WTC11 (cell line): ENCODE results near the gene TNPO3. TPM values are rescaled to one million over a fixed set of nuclear protein-coding genes. Genes with fewer than 3 reads are reported as not detected.

Experiments used
- ATAC-seq: fragments of 200-7000 bp; cut with Tn5 transposase; 2 replicates; pipeline ENCODE4 v1.10.0; 2021; ENCODE audit warnings: mild to moderate bottlenecking, moderate library complexity
- CTCF ChIA-PET: fragments of 300-600 bp; sonication (Branson Sonifier 250); formaldehyde crosslinking; loops from one replicate; lab custom pipeline; 2021; ENCODE audit warnings: antibody characterized with exemption; lab: Charles Lee
- POLR2A ChIA-PET: fragments of 350-600 bp; sonication (Branson Sonifier 250); formaldehyde crosslinking; loops from one replicate; lab custom pipeline; 2021; ENCODE audit warnings: antibody characterized with exemption; lab: Charles Lee
- DNase-seq: peaks from one replicate; pipeline ENCODE4 v3.0.0; 2021; ENCODE audit warnings: low spot score
- H3K27ac Mint-ChIP-seq: 2 replicates; pipeline ENCODE4 v1.8.0; 2021; ENCODE audit warnings: mixed read lengths
- H3K27me3 Mint-ChIP-seq: 2 replicates; pipeline ENCODE4 v1.8.0; 2021; ENCODE audit warnings: low read depth, mild to moderate bottlenecking, moderate library complexity, mixed read lengths
- H3K36me3 Mint-ChIP-seq: 2 replicates; pipeline ENCODE4 v1.8.0; 2021; ENCODE audit warnings: mixed read lengths
- H3K4me1 Mint-ChIP-seq: 2 replicates; pipeline ENCODE4 v1.8.0; 2022; ENCODE audit warnings: mixed read lengths
- H3K4me3 Mint-ChIP-seq: 2 replicates; pipeline ENCODE4 v1.8.0; 2021; ENCODE audit warnings: mild to moderate bottlenecking, moderate library complexity, mixed read lengths
- H3K9me3 Mint-ChIP-seq: 2 replicates; pipeline ENCODE4 v1.8.0; 2021; ENCODE audit warnings: mixed read lengths
- EMX1 ChIP-seq: fragments of 250-450 bp; sonication (Bioruptor Pico); IDR thresholded peaks from 2 replicates; pipeline ENCODE4 v1.8.0; 2021; ENCODE audit warnings: mild to moderate bottlenecking
- GRHL2 ChIP-seq: fragments of 250-450 bp; sonication (Bioruptor Pico); IDR thresholded peaks from 2 replicates; pipeline ENCODE4 v1.8.0; 2022; ENCODE audit warnings: mild to moderate bottlenecking, moderate library complexity; ENCODE audit not compliant: insufficient replicate concordance, severe bottlenecking
- MYBL2 ChIP-seq: sonication (generic); formaldehyde crosslinking; IDR thresholded peaks from 2 replicates; pipeline ENCODE4 v1.8.1; 2023; ENCODE audit warnings: mild to moderate bottlenecking, moderate library complexity, missing genetic modification reagents
- NFYB ChIP-seq: sonication (generic); formaldehyde crosslinking; conservative IDR thresholded peaks from 2 replicates; pipeline ENCODE4 v1.8.0; 2022; ENCODE audit warnings: low read depth, missing genetic modification reagents
- SMAD4 ChIP-seq: sonication (generic); formaldehyde crosslinking; IDR thresholded peaks from 2 replicates; pipeline ENCODE4 v1.8.0; 2022; ENCODE audit warnings: mild to moderate bottlenecking, missing genetic modification reagents
- TEAD1 ChIP-seq: sonication (generic); formaldehyde crosslinking; IDR thresholded peaks from 2 replicates; pipeline ENCODE4 v1.8.0; 2022; ENCODE audit warnings: mild to moderate bottlenecking, missing genetic modification reagents
- ZNF317 ChIP-seq: sonication (generic); formaldehyde crosslinking; IDR thresholded peaks from 2 replicates; pipeline ENCODE4 v1.8.1; 2023; ENCODE audit warnings: low read depth, mild to moderate bottlenecking, moderate library complexity, missing genetic modification reagents, borderline replicate concordance
- ZNF416 ChIP-seq: fragments of 250-450 bp; sonication (Bioruptor Pico); IDR thresholded peaks from 2 replicates; pipeline ENCODE4 v1.9.0; 2021; ENCODE audit warnings: mild to moderate bottlenecking, inconsistent platforms
- total RNA-seq: library from RNA; stranded (reverse); gene quantifications from 3 replicates; pipeline ENCODE4 v1.2.3, GENCODE V29; 2021
- TF ChIP-seq, protein P1 (sequence below): fragments of 250-450 bp; sonication (Bioruptor Pico); IDR thresholded peaks from 2 replicates; pipeline ENCODE4 v1.9.0; 2021; ENCODE audit warnings: mild to moderate bottlenecking
- TF ChIP-seq, protein P2 (sequence below): sonication (generic); formaldehyde crosslinking; IDR thresholded peaks from 2 replicates; pipeline ENCODE4 v1.8.0; 2022; ENCODE audit warnings: missing genetic modification reagents
- TF ChIP-seq, protein P3 (sequence below): sonication (generic); formaldehyde crosslinking; IDR thresholded peaks from 2 replicates; pipeline ENCODE4 v1.8.1; 2022; ENCODE audit warnings: mild to moderate bottlenecking, missing genetic modification reagents, moderate library complexity, borderline replicate concordance
- TF ChIP-seq, protein P4 (sequence below): sonication (generic); formaldehyde crosslinking; IDR thresholded peaks from 2 replicates; pipeline ENCODE4 v1.8.0; 2022; ENCODE audit warnings: mild to moderate bottlenecking, missing genetic modification reagents
- TF ChIP-seq, protein P5 (sequence below): sonication (generic); formaldehyde crosslinking; IDR thresholded peaks from 2 replicates; pipeline ENCODE4 v1.8.1; 2023; ENCODE audit warnings: mild to moderate bottlenecking, missing genetic modification reagents, moderate library complexity
- TF ChIP-seq, protein P6 (sequence below): sonication (generic); formaldehyde crosslinking; IDR thresholded peaks from 2 replicates; pipeline ENCODE4 v1.8.0; 2022; ENCODE audit warnings: mild to moderate bottlenecking, missing genetic modification reagents
- TF ChIP-seq, protein P7 (sequence below): sonication (generic); formaldehyde crosslinking; IDR thresholded peaks from 2 replicates; pipeline ENCODE4 v1.8.1; 2022; ENCODE audit warnings: missing genetic modification reagents, borderline replicate concordance
- TF ChIP-seq, protein P8 (sequence below): fragments of 200-600 bp; IDR thresholded peaks from 2 replicates; pipeline ENCODE4 v1.8.0; 2022; ENCODE audit warnings: antibody characterized with exemption

Gene TNPO3
- total RNA-seq, 1 experiment from 2014 or later, result 91.7 TPM

DNA sequence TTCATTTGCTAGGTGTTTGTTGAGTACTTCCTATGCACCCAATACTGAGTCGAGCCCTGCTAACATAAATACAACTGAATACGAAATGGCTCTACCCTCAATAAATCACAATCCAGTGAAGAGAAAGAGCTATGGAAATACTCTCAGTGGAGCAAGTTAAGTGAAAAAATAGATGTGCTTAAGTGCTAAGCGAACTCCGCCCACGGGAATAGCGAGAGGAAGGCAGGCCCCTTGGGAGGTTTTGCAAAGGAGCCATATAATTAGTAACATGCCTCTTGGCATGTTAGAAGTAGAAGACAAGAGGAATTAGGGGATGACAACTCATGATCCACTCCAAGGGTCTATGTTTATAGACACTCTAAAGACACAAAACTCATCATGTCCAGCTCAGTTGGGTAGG lies 46.8 kb upstream of the TNPO3 start:
- Mint-ChIP-seq H3K27ac (no peak overlapping the region), H3K4me3 (no peak overlapping the region), H3K9me3 (no peaks in the 10 kb centered on the region), H3K4me1 (peaks cover 7% of the 10 kb centered on the region), H3K36me3 (no peaks in the 10 kb centered on the region), H3K27me3 (no peaks in the 10 kb centered on the region)
- TF ChIP-seq EMX1 (CRISPR knock-in tag) (no peak), ZNF317 (CRISPR knock-in tag) (no peak), MYBL2 (CRISPR knock-in tag) (no peak), SMAD4 (CRISPR knock-in tag) (no peak), ZNF416 (CRISPR knock-in tag) (no peak), NFYB (CRISPR knock-in tag) (no peak), GRHL2 (no peak), TEAD1 (CRISPR knock-in tag) (no peak)
- TF ChIP-seq, protein P1, sequence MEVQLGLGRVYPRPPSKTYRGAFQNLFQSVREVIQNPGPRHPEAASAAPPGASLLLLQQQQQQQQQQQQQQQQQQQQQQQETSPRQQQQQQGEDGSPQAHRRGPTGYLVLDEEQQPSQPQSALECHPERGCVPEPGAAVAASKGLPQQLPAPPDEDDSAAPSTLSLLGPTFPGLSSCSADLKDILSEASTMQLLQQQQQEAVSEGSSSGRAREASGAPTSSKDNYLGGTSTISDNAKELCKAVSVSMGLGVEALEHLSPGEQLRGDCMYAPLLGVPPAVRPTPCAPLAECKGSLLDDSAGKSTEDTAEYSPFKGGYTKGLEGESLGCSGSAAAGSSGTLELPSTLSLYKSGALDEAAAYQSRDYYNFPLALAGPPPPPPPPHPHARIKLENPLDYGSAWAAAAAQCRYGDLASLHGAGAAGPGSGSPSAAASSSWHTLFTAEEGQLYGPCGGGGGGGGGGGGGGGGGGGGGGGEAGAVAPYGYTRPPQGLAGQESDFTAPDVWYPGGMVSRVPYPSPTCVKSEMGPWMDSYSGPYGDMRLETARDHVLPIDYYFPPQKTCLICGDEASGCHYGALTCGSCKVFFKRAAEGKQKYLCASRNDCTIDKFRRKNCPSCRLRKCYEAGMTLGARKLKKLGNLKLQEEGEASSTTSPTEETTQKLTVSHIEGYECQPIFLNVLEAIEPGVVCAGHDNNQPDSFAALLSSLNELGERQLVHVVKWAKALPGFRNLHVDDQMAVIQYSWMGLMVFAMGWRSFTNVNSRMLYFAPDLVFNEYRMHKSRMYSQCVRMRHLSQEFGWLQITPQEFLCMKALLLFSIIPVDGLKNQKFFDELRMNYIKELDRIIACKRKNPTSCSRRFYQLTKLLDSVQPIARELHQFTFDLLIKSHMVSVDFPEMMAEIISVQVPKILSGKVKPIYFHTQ (CRISPR knock-in tag), result no peak
- TF ChIP-seq, protein P2, sequence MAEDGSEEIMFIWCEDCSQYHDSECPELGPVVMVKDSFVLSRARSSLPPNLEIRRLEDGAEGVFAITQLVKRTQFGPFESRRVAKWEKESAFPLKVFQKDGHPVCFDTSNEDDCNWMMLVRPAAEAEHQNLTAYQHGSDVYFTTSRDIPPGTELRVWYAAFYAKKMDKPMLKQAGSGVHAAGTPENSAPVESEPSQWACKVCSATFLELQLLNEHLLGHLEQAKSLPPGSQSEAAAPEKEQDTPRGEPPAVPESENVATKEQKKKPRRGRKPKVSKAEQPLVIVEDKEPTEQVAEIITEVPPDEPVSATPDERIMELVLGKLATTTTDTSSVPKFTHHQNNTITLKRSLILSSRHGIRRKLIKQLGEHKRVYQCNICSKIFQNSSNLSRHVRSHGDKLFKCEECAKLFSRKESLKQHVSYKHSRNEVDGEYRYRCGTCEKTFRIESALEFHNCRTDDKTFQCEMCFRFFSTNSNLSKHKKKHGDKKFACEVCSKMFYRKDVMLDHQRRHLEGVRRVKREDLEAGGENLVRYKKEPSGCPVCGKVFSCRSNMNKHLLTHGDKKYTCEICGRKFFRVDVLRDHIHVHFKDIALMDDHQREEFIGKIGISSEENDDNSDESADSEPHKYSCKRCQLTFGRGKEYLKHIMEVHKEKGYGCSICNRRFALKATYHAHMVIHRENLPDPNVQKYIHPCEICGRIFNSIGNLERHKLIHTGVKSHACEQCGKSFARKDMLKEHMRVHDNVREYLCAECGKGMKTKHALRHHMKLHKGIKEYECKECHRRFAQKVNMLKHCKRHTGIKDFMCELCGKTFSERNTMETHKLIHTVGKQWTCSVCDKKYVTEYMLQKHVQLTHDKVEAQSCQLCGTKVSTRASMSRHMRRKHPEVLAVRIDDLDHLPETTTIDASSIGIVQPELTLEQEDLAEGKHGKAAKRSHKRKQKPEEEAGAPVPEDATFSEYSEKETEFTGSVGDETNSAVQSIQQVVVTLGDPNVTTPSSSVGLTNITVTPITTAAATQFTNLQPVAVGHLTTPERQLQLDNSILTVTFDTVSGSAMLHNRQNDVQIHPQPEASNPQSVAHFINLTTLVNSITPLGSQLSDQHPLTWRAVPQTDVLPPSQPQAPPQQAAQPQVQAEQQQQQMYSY (CRISPR knock-in tag), result no peak
- TF ChIP-seq, protein P3, sequence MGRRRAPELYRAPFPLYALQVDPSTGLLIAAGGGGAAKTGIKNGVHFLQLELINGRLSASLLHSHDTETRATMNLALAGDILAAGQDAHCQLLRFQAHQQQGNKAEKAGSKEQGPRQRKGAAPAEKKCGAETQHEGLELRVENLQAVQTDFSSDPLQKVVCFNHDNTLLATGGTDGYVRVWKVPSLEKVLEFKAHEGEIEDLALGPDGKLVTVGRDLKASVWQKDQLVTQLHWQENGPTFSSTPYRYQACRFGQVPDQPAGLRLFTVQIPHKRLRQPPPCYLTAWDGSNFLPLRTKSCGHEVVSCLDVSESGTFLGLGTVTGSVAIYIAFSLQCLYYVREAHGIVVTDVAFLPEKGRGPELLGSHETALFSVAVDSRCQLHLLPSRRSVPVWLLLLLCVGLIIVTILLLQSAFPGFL, result no peak
- TF ChIP-seq, protein P4, sequence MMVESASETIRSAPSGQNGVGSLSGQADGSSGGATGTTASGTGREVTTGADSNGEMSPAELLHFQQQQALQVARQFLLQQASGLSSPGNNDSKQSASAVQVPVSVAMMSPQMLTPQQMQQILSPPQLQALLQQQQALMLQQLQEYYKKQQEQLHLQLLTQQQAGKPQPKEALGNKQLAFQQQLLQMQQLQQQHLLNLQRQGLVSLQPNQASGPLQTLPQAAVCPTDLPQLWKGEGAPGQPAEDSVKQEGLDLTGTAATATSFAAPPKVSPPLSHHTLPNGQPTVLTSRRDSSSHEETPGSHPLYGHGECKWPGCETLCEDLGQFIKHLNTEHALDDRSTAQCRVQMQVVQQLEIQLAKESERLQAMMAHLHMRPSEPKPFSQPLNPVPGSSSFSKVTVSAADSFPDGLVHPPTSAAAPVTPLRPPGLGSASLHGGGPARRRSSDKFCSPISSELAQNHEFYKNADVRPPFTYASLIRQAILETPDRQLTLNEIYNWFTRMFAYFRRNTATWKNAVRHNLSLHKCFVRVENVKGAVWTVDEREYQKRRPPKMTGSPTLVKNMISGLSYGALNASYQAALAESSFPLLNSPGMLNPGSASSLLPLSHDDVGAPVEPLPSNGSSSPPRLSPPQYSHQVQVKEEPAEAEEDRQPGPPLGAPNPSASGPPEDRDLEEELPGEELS (CRISPR knock-in tag), result no peak
- TF ChIP-seq, protein P5, sequence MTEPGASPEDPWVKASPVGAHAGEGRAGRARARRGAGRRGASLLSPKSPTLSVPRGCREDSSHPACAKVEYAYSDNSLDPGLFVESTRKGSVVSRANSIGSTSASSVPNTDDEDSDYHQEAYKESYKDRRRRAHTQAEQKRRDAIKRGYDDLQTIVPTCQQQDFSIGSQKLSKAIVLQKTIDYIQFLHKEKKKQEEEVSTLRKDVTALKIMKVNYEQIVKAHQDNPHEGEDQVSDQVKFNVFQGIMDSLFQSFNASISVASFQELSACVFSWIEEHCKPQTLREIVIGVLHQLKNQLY (CRISPR knock-in tag), result no peak
- TF ChIP-seq, protein P6, sequence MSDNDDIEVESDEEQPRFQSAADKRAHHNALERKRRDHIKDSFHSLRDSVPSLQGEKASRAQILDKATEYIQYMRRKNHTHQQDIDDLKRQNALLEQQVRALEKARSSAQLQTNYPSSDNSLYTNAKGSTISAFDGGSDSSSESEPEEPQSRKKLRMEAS, result no peak
- TF ChIP-seq, protein P7, sequence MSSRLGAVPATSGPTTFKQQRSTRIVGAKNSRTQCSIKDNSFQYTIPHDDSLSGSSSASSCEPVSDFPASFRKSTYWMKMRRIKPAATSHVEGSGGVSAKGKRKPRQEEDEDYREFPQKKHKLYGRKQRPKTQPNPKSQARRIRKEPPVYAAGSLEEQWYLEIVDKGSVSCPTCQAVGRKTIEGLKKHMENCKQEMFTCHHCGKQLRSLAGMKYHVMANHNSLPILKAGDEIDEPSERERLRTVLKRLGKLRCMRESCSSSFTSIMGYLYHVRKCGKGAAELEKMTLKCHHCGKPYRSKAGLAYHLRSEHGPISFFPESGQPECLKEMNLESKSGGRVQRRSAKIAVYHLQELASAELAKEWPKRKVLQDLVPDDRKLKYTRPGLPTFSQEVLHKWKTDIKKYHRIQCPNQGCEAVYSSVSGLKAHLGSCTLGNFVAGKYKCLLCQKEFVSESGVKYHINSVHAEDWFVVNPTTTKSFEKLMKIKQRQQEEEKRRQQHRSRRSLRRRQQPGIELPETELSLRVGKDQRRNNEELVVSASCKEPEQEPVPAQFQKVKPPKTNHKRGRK (CRISPR knock-in tag), result no peak
- TF ChIP-seq, protein P8, sequence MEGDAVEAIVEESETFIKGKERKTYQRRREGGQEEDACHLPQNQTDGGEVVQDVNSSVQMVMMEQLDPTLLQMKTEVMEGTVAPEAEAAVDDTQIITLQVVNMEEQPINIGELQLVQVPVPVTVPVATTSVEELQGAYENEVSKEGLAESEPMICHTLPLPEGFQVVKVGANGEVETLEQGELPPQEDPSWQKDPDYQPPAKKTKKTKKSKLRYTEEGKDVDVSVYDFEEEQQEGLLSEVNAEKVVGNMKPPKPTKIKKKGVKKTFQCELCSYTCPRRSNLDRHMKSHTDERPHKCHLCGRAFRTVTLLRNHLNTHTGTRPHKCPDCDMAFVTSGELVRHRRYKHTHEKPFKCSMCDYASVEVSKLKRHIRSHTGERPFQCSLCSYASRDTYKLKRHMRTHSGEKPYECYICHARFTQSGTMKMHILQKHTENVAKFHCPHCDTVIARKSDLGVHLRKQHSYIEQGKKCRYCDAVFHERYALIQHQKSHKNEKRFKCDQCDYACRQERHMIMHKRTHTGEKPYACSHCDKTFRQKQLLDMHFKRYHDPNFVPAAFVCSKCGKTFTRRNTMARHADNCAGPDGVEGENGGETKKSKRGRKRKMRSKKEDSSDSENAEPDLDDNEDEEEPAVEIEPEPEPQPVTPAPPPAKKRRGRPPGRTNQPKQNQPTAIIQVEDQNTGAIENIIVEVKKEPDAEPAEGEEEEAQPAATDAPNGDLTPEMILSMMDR, result no peak
- ATAC-seq (no peak), DNase-seq (no peak)
- ChIA-PET CTCF (interaction anchor here (0.8 to 3.1 kb wide), 4 partner anchors 10 to 112 kb away, joined by 3 to 33 read pairs (median 6); no protein-coding TSS in a partner anchor), POLR2A (interaction anchor here (1.3 kb wide), 1 partner anchor 47 kb away, joined by 3 read pairs; the partner anchor contains the start of gene TNPO3)
